Calu3 (cell line): ENCODE data around the gene PTPRA. TPM values are rescaled to one million over a fixed set of nuclear protein-coding genes. Genes with fewer than 3 reads are reported as not detected.
A peak's percentile ranks its signal among the peaks of the same experiment; 100 is the strongest.

Source experiments
- BruUV-seq: library from RNA; stranded (reverse); fragments of 400-500 nt; replicated peaks from 2 replicates; lab custom pipeline; 2021; lab: Mats Ljungman, UMichigan
- CTCF ChIA-PET: fragments of 300-600 bp; sonication (Branson Sonifier 250); formaldehyde crosslinking; loops from one replicate; lab custom pipeline; 2022; ENCODE audit warnings: antibody characterized with exemption; lab: Charles Lee
- DNase-seq: peaks from one replicate; pipeline ENCODE4 v3.0.0; 2022
- H3K27ac Mint-ChIP-seq: one replicate; pipeline ENCODE4 v1.8.0; 2022; ENCODE audit warnings: mixed read lengths; ENCODE audit not compliant: unreplicated experiment
- H3K27me3 Mint-ChIP-seq: one replicate; pipeline ENCODE4 v1.8.0; 2022; ENCODE audit warnings: mixed read lengths; ENCODE audit not compliant: unreplicated experiment
- H3K36me3 Mint-ChIP-seq: one replicate; pipeline ENCODE4 v1.8.0; 2022; ENCODE audit warnings: mild to moderate bottlenecking, moderate library complexity, mixed read lengths; ENCODE audit not compliant: insufficient read depth, unreplicated experiment
- H3K4me1 Mint-ChIP-seq: one replicate; pipeline ENCODE4 v1.8.0; 2022; ENCODE audit warnings: mild to moderate bottlenecking, low read depth, mixed read lengths; ENCODE audit not compliant: unreplicated experiment
- H3K4me3 Mint-ChIP-seq: one replicate; pipeline ENCODE4 v1.8.0; 2022; ENCODE audit warnings: mild to moderate bottlenecking, low read depth, moderate library complexity, mixed read lengths; ENCODE audit not compliant: unreplicated experiment
- H3K9me3 Mint-ChIP-seq: one replicate; pipeline ENCODE4 v1.8.0; 2022; ENCODE audit warnings: low read depth, mixed read lengths; ENCODE audit not compliant: unreplicated experiment
- intact Hi-C: fragments of 100-400 bp; cut with micrococcal nuclease; formaldehyde crosslinking; loops from one replicate; pipeline ENCODE4 v1.10.0; 2022; ENCODE audit not compliant: unreplicated experiment
- total RNA-seq: library from RNA; stranded (reverse); gene quantifications from 2 replicates; pipeline ENCODE4 v1.2.3, GENCODE V29; 2022
- TF ChIP-seq, protein P1 (sequence below): fragments of 200-600 bp; IDR thresholded peaks from one replicate; pipeline ENCODE4 v1.8.0; 2022; ENCODE audit warnings: antibody characterized with exemption; ENCODE audit not compliant: unreplicated experiment

The PTPRA gene
- total RNA-seq, 1 experiment from 2014 or later: 30.2 TPM

DNA sequence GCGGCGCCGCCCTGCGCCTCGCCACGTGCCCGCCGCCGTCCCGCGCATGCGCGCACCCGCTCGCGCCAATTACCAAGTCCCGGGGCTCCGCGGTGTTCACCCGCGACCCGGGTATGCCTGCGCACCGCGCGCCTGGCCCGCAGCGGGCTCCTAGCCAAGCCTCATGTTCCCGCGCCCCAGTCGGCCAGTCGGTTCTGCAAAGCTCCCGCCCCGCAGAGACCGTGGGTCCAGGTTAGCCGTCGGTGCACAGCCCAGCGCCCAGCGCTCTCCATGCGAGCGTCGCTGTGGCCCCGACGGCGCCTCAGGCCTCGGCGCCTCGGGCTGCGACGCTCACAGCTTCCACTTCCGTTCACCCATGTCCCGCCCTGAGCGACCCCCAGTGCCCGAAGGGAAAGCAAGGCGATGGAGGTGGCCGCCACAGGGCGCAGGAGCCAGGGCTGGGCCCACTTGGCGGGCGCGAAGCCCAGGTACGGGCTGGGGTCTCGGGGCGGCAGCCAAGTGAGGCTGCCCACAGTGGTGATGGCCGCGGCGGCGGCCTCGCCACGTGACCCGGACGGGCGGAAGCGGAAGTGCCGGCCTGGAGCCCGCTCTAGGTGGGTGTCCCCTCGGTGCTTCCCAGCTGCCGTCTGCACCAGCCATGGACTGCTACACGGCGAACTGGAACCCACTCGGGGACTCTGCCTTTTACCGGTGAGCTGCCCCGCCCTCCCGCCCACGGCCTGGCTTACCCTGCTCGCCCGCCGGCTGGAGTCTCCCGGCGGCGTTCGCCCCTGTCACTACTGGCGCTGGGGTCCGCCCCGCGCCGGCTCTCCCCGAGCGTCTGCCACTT lies 32.9 kb upstream of the PTPRA start, which contains the start of the genes PCED1A and VPS16:
PCED1A (minus strand) TSS at position 518 of the 829 bp plus-strand sequence. CDS start 743 bp downstream, outside the sequence.
VPS16 (plus strand) TSS at position 608 of the 829 bp plus-strand sequence; CDS start at position 638, 30 bp downstream.
- no peaks in the 10 kb centered on the region for H3K27me3 Mint-ChIP-seq
- H3K36me3 Mint-ChIP-seq: peaks cover 36% of the 10 kb centered on the region
- CTCF ChIA-PET: no interaction called here
- H3K4me3 Mint-ChIP-seq: peak within 1 kb of the TSS; percentile 90
- TF ChIP-seq, protein P1, sequence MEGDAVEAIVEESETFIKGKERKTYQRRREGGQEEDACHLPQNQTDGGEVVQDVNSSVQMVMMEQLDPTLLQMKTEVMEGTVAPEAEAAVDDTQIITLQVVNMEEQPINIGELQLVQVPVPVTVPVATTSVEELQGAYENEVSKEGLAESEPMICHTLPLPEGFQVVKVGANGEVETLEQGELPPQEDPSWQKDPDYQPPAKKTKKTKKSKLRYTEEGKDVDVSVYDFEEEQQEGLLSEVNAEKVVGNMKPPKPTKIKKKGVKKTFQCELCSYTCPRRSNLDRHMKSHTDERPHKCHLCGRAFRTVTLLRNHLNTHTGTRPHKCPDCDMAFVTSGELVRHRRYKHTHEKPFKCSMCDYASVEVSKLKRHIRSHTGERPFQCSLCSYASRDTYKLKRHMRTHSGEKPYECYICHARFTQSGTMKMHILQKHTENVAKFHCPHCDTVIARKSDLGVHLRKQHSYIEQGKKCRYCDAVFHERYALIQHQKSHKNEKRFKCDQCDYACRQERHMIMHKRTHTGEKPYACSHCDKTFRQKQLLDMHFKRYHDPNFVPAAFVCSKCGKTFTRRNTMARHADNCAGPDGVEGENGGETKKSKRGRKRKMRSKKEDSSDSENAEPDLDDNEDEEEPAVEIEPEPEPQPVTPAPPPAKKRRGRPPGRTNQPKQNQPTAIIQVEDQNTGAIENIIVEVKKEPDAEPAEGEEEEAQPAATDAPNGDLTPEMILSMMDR: no peak
- H3K4me1 Mint-ChIP-seq: peaks cover 8% of the 10 kb centered on the region
- no TSS peak for BruUV-seq
- peak; percentile 85 for DNase-seq
- intact Hi-C loops: no loop called here
- no peaks in the 10 kb centered on the region for H3K9me3 Mint-ChIP-seq
- H3K27ac Mint-ChIP-seq: peak within 1 kb of the TSS; percentile 48

DNA sequence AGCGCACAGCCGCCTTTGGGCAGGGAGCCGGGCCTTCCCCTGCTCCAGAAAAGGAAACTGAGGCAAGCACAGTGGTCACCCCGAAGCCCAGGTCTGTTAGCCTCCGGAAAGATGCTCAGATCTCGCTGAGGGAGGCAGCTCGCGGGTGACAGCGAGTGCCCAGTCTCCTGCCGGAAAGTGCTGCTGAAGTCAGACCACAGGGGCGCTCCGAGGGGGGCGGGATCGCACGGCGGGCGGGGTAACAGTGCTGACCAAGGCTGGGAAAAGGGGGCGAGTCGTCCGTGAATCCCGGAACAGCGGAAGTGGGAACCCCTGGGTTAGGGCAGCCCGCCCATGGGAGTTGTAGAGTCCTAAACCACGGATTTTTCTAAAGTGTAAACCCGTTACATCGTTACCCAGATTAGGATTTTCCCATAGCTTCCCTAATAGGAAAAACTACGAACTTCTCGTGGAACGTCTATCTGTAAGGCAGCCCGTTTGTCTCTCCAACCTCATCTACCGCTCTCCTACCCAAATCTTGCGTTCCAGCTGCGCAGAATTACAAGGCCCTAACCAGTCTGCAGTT lies 32.2 kb upstream of the PTPRA start:
- peaks cover 8% of the 10 kb centered on the region for H3K4me1 Mint-ChIP-seq
- H3K4me3 Mint-ChIP-seq: peak overlapping the region; percentile 90
- TF ChIP-seq, protein P1: no peak
- H3K27ac Mint-ChIP-seq: peak overlapping the region; percentile 46
- intact Hi-C loops: no loop called here
- CTCF ChIA-PET: no interaction called here
- BruUV-seq: TSS peak; percentile 69
- DNase-seq: peak; percentile 36
- H3K36me3 Mint-ChIP-seq: peaks cover 36% of the 10 kb centered on the region
- no peaks in the 10 kb centered on the region for H3K27me3 Mint-ChIP-seq
- no peaks in the 10 kb centered on the region for H3K9me3 Mint-ChIP-seq

DNA sequence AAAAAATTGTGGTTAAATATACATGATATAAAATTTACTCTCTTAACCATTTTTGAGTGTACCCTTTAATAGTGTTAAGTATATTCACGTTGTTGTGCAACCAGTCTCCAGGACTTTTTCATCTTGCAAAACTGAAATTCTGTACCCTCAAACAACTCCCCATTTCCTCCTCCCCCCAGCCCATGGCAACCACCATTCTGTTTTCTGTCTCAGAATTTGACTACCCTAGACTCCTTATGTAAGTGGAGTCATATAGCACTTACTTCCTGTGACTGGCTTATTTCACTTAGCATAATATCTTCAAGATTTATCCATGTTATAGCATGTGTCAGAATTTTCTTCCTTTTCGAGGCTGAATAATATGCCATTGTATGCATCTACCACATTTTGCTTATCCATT lies 27.7 kb upstream of the PTPRA start:
- no peak overlapping the region for H3K27ac Mint-ChIP-seq
- H3K36me3 Mint-ChIP-seq: peaks cover 11% of the 10 kb centered on the region
- H3K4me3 Mint-ChIP-seq: no peak overlapping the region
- BruUV-seq: no TSS peak
- intact Hi-C loops: no loop called here
- DNase-seq: no peak
- no peaks in the 10 kb centered on the region for H3K4me1 Mint-ChIP-seq
- no peaks in the 10 kb centered on the region for H3K27me3 Mint-ChIP-seq
- CTCF ChIA-PET: no interaction called here
- TF ChIP-seq, protein P1: no peak
- no peaks in the 10 kb centered on the region for H3K9me3 Mint-ChIP-seq

DNA sequence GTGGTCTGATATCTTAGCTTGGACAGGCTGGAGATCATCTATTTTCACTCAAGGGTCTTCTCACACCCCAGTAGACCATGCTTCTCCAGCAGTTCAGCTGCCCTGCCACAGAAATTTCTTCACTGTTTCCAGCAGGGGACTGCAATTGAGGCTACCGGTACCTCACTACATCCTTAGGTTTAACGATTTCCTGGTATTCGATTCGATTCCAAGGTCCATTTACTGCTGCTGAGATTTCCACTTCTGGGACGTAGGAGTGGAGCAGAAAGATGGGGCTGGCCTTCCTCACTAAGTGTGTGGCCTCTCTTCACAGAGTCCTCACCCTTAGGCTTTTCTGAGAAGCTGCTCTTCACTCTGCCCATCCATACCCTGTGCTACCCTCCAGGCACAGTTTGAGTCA lies 26.6 kb upstream of the PTPRA start:
- no peak for DNase-seq
- CTCF ChIA-PET: no interaction called here
- no TSS peak for BruUV-seq
- Mint-ChIP-seq H3K36me3 (no peaks in the 10 kb centered on the region), H3K4me1 (no peaks in the 10 kb centered on the region), H3K27me3 (no peaks in the 10 kb centered on the region), H3K27ac (no peak overlapping the region), H3K9me3 (no peaks in the 10 kb centered on the region), H3K4me3 (no peak overlapping the region)
- intact Hi-C loops: no loop called here
- TF ChIP-seq, protein P1: no peak
